ENCODE results near the gene IFNL1.

The IFNL1 gene

DNA sequence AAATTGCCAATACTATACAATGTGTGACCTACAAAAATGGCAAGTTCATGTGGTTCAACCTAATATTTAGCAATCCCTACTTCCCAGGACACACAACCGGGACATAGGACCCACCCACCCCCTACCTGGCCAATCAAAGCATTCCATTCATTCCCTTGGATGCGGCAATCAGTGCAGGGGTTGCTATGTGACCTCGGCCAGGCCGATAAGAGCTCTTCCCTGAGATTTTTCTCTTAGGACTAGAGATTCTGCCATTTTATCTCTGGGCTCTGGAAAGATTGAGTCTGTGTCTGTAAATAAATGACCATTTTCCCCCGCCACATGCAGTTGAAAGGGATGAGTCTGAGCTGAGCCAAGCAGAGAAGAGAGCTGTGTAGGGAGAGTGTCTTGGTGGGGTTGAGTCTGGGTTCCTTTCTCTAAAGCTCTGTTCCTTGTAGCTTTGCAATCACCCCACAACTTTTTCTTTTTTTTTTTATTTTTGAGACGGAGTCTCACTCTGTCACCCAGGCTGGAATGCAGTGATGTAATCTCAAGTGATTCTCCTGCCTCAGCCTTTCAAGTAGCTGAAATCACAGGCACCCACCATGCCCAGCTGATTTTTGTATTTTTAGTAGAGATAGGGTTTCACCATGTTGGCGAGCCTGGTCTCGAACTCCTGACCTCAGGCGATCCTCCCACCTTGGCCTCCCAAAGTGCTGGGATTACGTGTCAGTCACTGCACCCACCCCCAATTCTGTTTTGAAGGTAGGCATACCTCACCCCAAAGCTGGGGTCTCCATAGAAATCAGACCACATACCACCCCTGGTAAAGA is 7.4 kb downstream of the IFNL1 start:
- TF ChIP-seq FOXP2 (optimal IDR thresholded peaks at IDR 0.05; ENCODE audit: borderline replicate concordance, extremely low read depth, extremely low read length, insufficient read depth), result no peak
- TF ChIP-seq POLR2AphosphoS5 (IDR thresholded peaks at IDR 0.05; ENCODE audit: low read depth, low read length), result no peak
- TF ChIP-seq SIN3A (IDR thresholded peaks at IDR 0.05; ENCODE audit: borderline replicate concordance, insufficient read depth, low read length), result no peak
- TF ChIP-seq TAF1 (IDR thresholded peaks at IDR 0.05; ENCODE audit: borderline replicate concordance, insufficient read depth, low read length), result no peak
- TF ChIP-seq, protein P1, sequence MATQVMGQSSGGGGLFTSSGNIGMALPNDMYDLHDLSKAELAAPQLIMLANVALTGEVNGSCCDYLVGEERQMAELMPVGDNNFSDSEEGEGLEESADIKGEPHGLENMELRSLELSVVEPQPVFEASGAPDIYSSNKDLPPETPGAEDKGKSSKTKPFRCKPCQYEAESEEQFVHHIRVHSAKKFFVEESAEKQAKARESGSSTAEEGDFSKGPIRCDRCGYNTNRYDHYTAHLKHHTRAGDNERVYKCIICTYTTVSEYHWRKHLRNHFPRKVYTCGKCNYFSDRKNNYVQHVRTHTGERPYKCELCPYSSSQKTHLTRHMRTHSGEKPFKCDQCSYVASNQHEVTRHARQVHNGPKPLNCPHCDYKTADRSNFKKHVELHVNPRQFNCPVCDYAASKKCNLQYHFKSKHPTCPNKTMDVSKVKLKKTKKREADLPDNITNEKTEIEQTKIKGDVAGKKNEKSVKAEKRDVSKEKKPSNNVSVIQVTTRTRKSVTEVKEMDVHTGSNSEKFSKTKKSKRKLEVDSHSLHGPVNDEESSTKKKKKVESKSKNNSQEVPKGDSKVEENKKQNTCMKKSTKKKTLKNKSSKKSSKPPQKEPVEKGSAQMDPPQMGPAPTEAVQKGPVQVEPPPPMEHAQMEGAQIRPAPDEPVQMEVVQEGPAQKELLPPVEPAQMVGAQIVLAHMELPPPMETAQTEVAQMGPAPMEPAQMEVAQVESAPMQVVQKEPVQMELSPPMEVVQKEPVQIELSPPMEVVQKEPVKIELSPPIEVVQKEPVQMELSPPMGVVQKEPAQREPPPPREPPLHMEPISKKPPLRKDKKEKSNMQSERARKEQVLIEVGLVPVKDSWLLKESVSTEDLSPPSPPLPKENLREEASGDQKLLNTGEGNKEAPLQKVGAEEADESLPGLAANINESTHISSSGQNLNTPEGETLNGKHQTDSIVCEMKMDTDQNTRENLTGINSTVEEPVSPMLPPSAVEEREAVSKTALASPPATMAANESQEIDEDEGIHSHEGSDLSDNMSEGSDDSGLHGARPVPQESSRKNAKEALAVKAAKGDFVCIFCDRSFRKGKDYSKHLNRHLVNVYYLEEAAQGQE (IDR thresholded peaks at IDR 0.05; ENCODE audit: insufficient read depth in 1 of 2, low read depth in 2 of 2, low read length in 2 of 2), result no peak

DNA sequence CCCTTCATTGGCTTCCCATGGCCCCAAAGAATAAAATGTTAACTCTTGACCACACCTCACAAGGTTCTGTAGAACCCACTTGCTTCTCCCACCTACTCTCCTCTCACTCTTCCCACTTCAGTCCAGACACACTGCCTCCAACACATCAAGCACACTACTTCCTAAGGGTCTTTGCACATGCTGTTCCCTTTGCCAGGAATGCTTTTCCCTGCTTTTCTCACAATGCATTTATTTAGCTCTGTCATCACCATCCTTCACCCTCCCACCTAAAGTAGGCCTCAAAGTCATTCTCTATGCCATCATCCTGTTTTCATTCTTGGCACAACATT is 7.9 kb downstream of the IFNL1 start:
- TF ChIP-seq FOXP2 (optimal IDR thresholded peaks at IDR 0.05; ENCODE audit: borderline replicate concordance, extremely low read depth, extremely low read length, insufficient read depth) (no peak), SIN3A (IDR thresholded peaks at IDR 0.05; ENCODE audit: borderline replicate concordance, insufficient read depth, low read length) (no peak), TAF1 (IDR thresholded peaks at IDR 0.05; ENCODE audit: borderline replicate concordance, insufficient read depth, low read length) (no peak), POLR2AphosphoS5 (IDR thresholded peaks at IDR 0.05; ENCODE audit: low read depth, low read length) (no peak)
- TF ChIP-seq, protein P1 (IDR thresholded peaks at IDR 0.05; ENCODE audit: insufficient read depth in 1 of 2, low read depth in 2 of 2, low read length in 2 of 2), result no peak

DNA sequence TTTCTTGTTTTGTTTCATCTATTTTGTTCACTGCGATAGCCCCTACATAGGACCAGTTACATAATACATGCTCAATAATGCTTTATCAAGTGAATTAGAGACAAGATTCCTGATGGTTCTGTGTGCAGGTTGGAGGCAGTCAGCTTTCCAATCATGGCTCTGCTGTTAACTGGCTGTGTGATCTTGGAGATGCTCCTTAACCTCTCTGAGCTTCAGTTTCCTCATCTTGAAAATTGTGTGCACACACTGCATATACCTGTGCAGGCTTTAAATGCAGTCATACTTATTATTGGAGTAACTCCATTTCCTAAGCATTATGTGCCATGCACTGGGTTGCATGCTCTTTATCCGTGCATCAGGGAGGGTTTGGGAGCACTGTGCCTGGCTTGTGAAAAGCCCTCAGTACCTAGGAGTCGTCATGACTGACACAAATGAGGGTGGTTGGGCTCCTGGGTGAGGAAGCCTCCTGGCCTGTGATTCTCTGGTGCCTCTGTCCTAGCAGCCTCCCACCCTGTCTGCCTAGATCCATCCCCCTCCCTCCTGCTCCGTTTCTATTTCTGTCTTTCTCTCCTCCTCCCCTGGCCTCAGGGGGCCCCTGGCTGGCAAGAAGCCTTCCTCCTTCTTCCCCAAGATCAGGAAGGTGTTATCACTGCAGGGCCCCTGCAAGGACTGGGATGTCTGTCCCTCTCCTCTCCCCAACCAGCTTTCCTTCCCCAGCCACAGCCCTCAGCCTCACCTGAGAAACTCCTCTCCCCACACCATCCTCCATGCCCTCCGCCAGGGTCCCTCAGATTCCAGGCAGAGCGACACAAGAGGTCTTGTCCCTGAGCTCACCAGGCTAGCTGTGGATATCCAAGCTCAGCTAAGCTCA is 8.7 kb downstream of the IFNL1 start:
- TF ChIP-seq, protein P1 (IDR thresholded peaks at IDR 0.05; ENCODE audit: insufficient read depth in 1 of 2, low read depth in 2 of 2, low read length in 2 of 2), result no peak
- TF ChIP-seq TAF1 (IDR thresholded peaks at IDR 0.05; ENCODE audit: borderline replicate concordance, insufficient read depth, low read length) (no peak), SIN3A (IDR thresholded peaks at IDR 0.05; ENCODE audit: borderline replicate concordance, insufficient read depth, low read length) (no peak), FOXP2 (optimal IDR thresholded peaks at IDR 0.05; ENCODE audit: borderline replicate concordance, extremely low read depth, extremely low read length, insufficient read depth) (no peak), POLR2AphosphoS5 (IDR thresholded peaks at IDR 0.05; ENCODE audit: low read depth, low read length) (no peak)

DNA sequence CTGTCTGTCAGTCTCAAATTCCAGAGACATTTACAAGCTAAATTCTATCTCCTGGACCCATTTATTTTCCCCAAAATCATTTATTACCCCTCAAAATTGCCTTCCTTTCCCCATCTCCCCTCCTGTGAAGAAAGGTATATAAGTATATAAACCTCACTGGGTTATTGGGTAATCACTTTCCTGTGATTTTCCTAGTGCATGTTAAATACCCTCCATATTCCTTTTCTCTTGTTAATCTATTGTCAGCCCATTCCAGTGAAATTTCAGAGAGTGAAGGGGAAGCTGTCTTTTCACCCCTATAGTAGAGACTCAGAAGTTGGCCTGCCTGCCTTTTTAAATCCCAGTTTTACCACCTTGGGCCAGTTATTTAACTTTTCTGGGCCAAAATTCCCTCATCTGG is 9.9 kb downstream of the IFNL1 start:
- no peak for TF ChIP-seq TAF1 (IDR thresholded peaks at IDR 0.05; ENCODE audit: borderline replicate concordance, insufficient read depth, low read length)
- TF ChIP-seq SIN3A (IDR thresholded peaks at IDR 0.05; ENCODE audit: borderline replicate concordance, insufficient read depth, low read length), result no peak
- TF ChIP-seq POLR2AphosphoS5 (IDR thresholded peaks at IDR 0.05; ENCODE audit: low read depth, low read length), result no peak
- no peak for TF ChIP-seq FOXP2 (optimal IDR thresholded peaks at IDR 0.05; ENCODE audit: borderline replicate concordance, extremely low read depth, extremely low read length, insufficient read depth)
- TF ChIP-seq, protein P1 (IDR thresholded peaks at IDR 0.05; ENCODE audit: insufficient read depth in 1 of 2, low read depth in 2 of 2, low read length in 2 of 2), result no peak

Measured in PFSK-1 (cell line).